HL-60 (cell line): ENCODE results near the gene SIGMAR1.

Experiments used
- DNase-seq, 2 experiments: peaks; one replicate each; pipeline ENCODE4 v3.0.0-alpha.2; 2010 to 2020; ENCODE audit warnings: low read depth in 1 of 2, low spot score in 1 of 2
- H3K27ac ChIP-seq: fragments of 250-450 bp; sonication (Bioruptor Pico); replicated peaks from 2 replicates; pipeline ENCODE4 v1.5.1; 2020; ENCODE audit warnings: mild to moderate bottlenecking, moderate library complexity
- H3K27me3 ChIP-seq: fragments of 250-450 bp; sonication (Bioruptor Pico); 2 replicates; pipeline ENCODE4 v1.5.1; 2021; ENCODE audit warnings: mild to moderate bottlenecking, moderate library complexity; ENCODE audit not compliant: insufficient read depth, poor library complexity, severe bottlenecking
- H3K4me3 ChIP-seq: replicated peaks from 2 replicates; pipeline ENCODE4 v1.5.1; 2011; ENCODE audit warnings: mild to moderate bottlenecking, control low read depth, low read length; ENCODE audit not compliant: insufficient read depth
- CTCF ChIP-seq: IDR thresholded peaks from one replicate; pipeline ENCODE4 v1.5.1; 2011; ENCODE audit warnings: low read length, control low read depth, inconsistent platforms; ENCODE audit not compliant: insufficient read depth
- GABPA ChIP-seq: IDR thresholded peaks from 2 replicates; pipeline ENCODE4 v1.6.1; 2012; ENCODE audit warnings: low read depth
- POLR2AphosphoS5 ChIP-seq: IDR thresholded peaks from 2 replicates; pipeline ENCODE4 v1.6.1; 2012; ENCODE audit warnings: low read depth
- REST ChIP-seq: IDR thresholded peaks from 2 replicates; pipeline ENCODE4 v1.6.1; 2012; ENCODE audit warnings: low read depth; ENCODE audit not compliant: insufficient replicate concordance
- SPI1 ChIP-seq: IDR thresholded peaks from 2 replicates; pipeline ENCODE4 v1.6.1; 2012; ENCODE audit warnings: low read depth, mild to moderate bottlenecking, borderline replicate concordance

SIGMAR1 gene

GRCh38 chr9:34628656-34629490 lies 8.7 kb downstream of the SIGMAR1 start, which contains the start of gene ARID3C:
ARID3C (minus strand) TSS chr9:34629066; CDS start chr9:34628014, 1,052 bp downstream.
- H3K27ac ChIP-seq, result no peak within 1 kb of the TSS
- H3K4me3 ChIP-seq, result peak within 1 kb of the TSS; percentile 21
- DNase-seq, result no peak

GRCh38 chr9:34627716-34628655 lies 9.6 kb downstream of the SIGMAR1 start:
- Histone ChIP-seq H3K4me3 (no peak overlapping the region), H3K27ac (no peak overlapping the region), H3K27me3 (peaks cover 63% of the 10 kb centered on the region)
- DNase-seq, result no peak
- no peak for TF ChIP-seq SPI1
- no peak for TF ChIP-seq REST
- TF ChIP-seq GABPA, result no peak
- no peak for TF ChIP-seq CTCF
- TF ChIP-seq POLR2AphosphoS5, result no peak

More at GRCh38 chr9:34628656-34629490, 8.7 kb downstream of the SIGMAR1 start, which contains the start of gene ARID3C:
- H3K27me3 ChIP-seq, result peaks cover 55% of the 10 kb centered on the region
- TF ChIP-seq POLR2AphosphoS5 (no peak), GABPA (no peak), CTCF (no peak), SPI1 (no peak), REST (no peak)

GRCh38 chr9:34625186-34625486 lies 12.5 kb downstream of the SIGMAR1 start:
- Histone ChIP-seq H3K4me3 (no peak overlapping the region), H3K27me3 (peaks cover 68% of the 10 kb centered on the region), H3K27ac (no peak overlapping the region)
- no peak for DNase-seq
- no peak for TF ChIP-seq REST
- TF ChIP-seq CTCF, result no peak
- no peak for TF ChIP-seq GABPA
- no peak for TF ChIP-seq POLR2AphosphoS5
- no peak for TF ChIP-seq SPI1
